Karpas-422 (cell line): ENCODE data around the gene ACSL6. TPM values are rescaled to one million over a fixed set of nuclear protein-coding genes. Genes with fewer than 3 reads are reported as not detected.

Experiments used
- DNase-seq: peaks from one replicate; pipeline ENCODE4 v3.0.0-alpha.2; 2015
- H2AFZ ChIP-seq: fragments of 200-600 bp; sonication (generic); 2 replicates; pipeline ENCODE4 v1.6.1; 2014; ENCODE audit warnings: antibody characterized with exemption, low read length, mixed read lengths
- H3K27ac ChIP-seq: fragments of 200-600 bp; sonication (generic); 2 replicates; pipeline ENCODE4 v1.5.1; 2014; ENCODE audit warnings: mild to moderate bottlenecking, low read length, moderate library complexity
- H3K27me3 ChIP-seq: fragments of 200-600 bp; sonication (generic); 2 replicates; pipeline ENCODE4 v1.6.1; 2014; ENCODE audit warnings: low read length, mixed read lengths
- H3K36me3 ChIP-seq: fragments of 200-600 bp; sonication (generic); 2 replicates; pipeline ENCODE4 v1.6.1; 2014; ENCODE audit warnings: low read length, mixed read lengths; ENCODE audit not compliant: insufficient read depth
- H3K4me1 ChIP-seq: fragments of 200-600 bp; sonication (generic); 2 replicates; pipeline ENCODE4 v1.6.1; 2014; ENCODE audit warnings: mild to moderate bottlenecking, low read length, mixed read lengths
- H3K4me2 ChIP-seq: fragments of 200-600 bp; sonication (generic); 2 replicates; pipeline ENCODE4 v1.6.1; 2014; ENCODE audit warnings: low read length, low read depth, mild to moderate bottlenecking; ENCODE audit not compliant: poor library complexity, severe bottlenecking
- H3K4me3 ChIP-seq: fragments of 200-600 bp; sonication (generic); 2 replicates; pipeline ENCODE4 v1.5.1; 2014; ENCODE audit warnings: mild to moderate bottlenecking, antibody characterized with exemption, low read length, mixed read lengths
- H3K79me2 ChIP-seq: fragments of 200-600 bp; sonication (generic); 2 replicates; pipeline ENCODE4 v1.6.1; 2014; ENCODE audit warnings: mild to moderate bottlenecking, low read length, mixed read lengths
- H3K9ac ChIP-seq: fragments of 200-600 bp; sonication (generic); 2 replicates; pipeline ENCODE4 v1.6.0; 2014; ENCODE audit warnings: low read length
- H3K9me2 ChIP-seq: fragments of 200-600 bp; sonication (generic), shearing (Covaris generic); replicated peaks from 2 replicates; pipeline ENCODE4 v1.6.0; 2014; ENCODE audit warnings: mild to moderate bottlenecking, low read length, moderate library complexity; ENCODE audit not compliant: insufficient read depth
- H3K9me3 ChIP-seq: fragments of 300-700, 200-600 bp; sonication (generic); 2 replicates; pipeline ENCODE4 v1.6.1; 2014; ENCODE audit warnings: low read length, mixed read lengths
- H4K20me1 ChIP-seq: fragments of 200-600 bp; sonication (generic); 2 replicates; pipeline ENCODE4 v1.6.1; 2014; ENCODE audit warnings: mild to moderate bottlenecking, antibody characterized with exemption, low read length, low read depth; ENCODE audit not compliant: insufficient read depth
- total RNA-seq: library from RNA; depleted of rRNA; stranded (reverse); fragments of >200 nt; shearing (Covaris generic); gene quantifications from 2 replicates; pipeline ENCODE4 v1.2.3, GENCODE V29; 2014; ENCODE audit warnings: low replicate concordance

The ACSL6 gene
- total RNA-seq, 1 experiment from 2014 or later = not detected

DNA sequence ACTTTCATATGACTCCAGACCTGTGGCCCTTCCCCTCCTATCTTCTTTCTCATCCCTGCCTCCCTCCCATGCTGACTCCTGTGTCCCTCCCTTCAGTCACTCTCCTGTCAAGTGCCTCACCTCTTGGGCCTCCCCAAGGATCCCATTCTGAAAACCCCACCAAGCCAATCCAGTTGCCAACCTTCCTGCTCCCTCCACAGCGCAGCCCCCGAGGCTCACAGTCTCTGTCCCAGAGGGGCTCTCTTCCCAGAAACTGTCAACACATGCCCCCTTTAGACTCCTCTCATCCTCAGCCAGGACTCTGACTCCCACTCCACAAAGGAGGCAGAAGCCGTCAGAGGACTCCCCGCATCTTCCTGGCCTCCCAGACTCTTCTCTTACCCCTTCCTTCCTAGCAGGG lies 30.8 kb downstream of the ACSL6 start:
- no peak overlapping the region for H2AFZ ChIP-seq
- no peaks in the 10 kb centered on the region for H3K79me2 ChIP-seq
- no peaks in the 10 kb centered on the region for H3K9me2 ChIP-seq
- H3K4me1 ChIP-seq = no peaks in the 10 kb centered on the region
- H3K9me3 ChIP-seq = no peaks in the 10 kb centered on the region
- no peaks in the 10 kb centered on the region for H4K20me1 ChIP-seq
- H3K4me2 ChIP-seq = no peak overlapping the region
- DNase-seq = no peak
- no peak overlapping the region for H3K27ac ChIP-seq
- H3K27me3 ChIP-seq = no peaks in the 10 kb centered on the region
- H3K4me3 ChIP-seq = no peak overlapping the region
- no peaks in the 10 kb centered on the region for H3K36me3 ChIP-seq
- H3K9ac ChIP-seq = no peak overlapping the region

GRCh38 chr5:131979816-131980215 lies 31.6 kb downstream of the ACSL6 start:
- no peak overlapping the region for H2AFZ ChIP-seq
- DNase-seq = no peak
- no peaks in the 10 kb centered on the region for H3K79me2 ChIP-seq
- H3K27ac ChIP-seq = no peak overlapping the region
- H3K9me3 ChIP-seq = no peaks in the 10 kb centered on the region
- H3K27me3 ChIP-seq = no peaks in the 10 kb centered on the region
- H3K4me2 ChIP-seq = no peak overlapping the region
- no peak overlapping the region for H3K9ac ChIP-seq
- H3K36me3 ChIP-seq = no peaks in the 10 kb centered on the region
- no peaks in the 10 kb centered on the region for H3K4me1 ChIP-seq
- no peak overlapping the region for H3K4me3 ChIP-seq
- no peaks in the 10 kb centered on the region for H4K20me1 ChIP-seq
- H3K9me2 ChIP-seq = no peaks in the 10 kb centered on the region

GRCh38 chr5:131977212-131977604 lies 34.2 kb downstream of the ACSL6 start:
- H3K4me3 ChIP-seq = no peak overlapping the region
- H3K9ac ChIP-seq = no peak overlapping the region
- H3K4me1 ChIP-seq = no peaks in the 10 kb centered on the region
- H3K4me2 ChIP-seq = no peak overlapping the region
- DNase-seq = no peak
- H3K9me2 ChIP-seq = no peaks in the 10 kb centered on the region
- H2AFZ ChIP-seq = no peak overlapping the region
- H3K27me3 ChIP-seq = no peaks in the 10 kb centered on the region
- no peaks in the 10 kb centered on the region for H3K36me3 ChIP-seq
- H3K27ac ChIP-seq = no peak overlapping the region
- no peaks in the 10 kb centered on the region for H3K9me3 ChIP-seq
- H3K79me2 ChIP-seq = no peaks in the 10 kb centered on the region
- no peaks in the 10 kb centered on the region for H4K20me1 ChIP-seq

- H3K4me2 ChIP-seq = no peak overlapping the region
- no peaks in the 10 kb centered on the region for H4K20me1 ChIP-seq
- H3K27ac ChIP-seq = no peak overlapping the region
- no peaks in the 10 kb centered on the region for H3K27me3 ChIP-seq
- no peak for DNase-seq
- H3K79me2 ChIP-seq = no peaks in the 10 kb centered on the region
- no peak overlapping the region for H3K4me3 ChIP-seq
- no peak overlapping the region for H3K9ac ChIP-seq
- no peaks in the 10 kb centered on the region for H3K4me1 ChIP-seq
- no peaks in the 10 kb centered on the region for H3K9me2 ChIP-seq
- no peaks in the 10 kb centered on the region for H3K36me3 ChIP-seq
- no peak overlapping the region for H2AFZ ChIP-seq
- no peaks in the 10 kb centered on the region for H3K9me3 ChIP-seq
Measured at GRCh38 chr5:131976414-131977211, 34.8 kb downstream of the ACSL6 start.

DNA sequence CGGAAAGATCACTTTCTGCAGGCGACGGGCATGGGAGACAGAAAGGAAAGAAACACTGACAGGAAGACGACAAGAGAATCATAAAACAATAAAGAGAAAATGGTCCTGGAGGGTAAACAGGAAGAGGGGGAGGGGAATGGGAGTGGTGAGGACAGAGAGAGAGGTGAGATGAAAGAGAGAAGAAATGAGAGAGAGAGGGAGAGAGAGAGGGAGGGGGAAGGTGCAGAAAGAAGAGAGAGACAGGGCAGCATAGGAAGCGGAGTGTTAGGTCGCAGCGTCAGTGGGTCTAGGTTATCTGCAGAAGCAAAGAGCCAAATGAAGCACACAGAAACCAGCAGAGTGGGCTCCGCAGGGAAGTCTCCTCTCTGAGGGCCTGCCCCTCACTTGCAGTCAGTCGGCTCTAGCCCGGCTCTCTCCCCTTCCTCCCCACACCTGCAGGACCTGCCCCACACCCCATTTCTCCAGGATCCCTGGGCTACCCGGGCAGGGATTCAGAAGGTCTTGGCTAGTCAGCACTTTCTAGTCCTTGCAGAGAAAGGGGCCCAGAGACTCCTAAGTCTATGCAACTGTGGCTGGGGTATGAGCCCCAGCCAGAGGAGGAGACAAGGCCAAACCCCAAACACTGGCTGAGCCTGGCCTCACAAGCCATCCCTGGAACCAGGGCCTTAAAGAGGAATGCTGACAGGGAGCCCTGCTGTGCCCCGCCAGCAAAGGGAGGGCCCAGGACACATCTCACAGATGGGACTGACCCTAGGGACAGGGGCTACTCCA lies 36.3 kb downstream of the ACSL6 start:
- Histone ChIP-seq H3K4me1 (no peaks in the 10 kb centered on the region), H3K9me3 (no peaks in the 10 kb centered on the region), H3K27ac (no peak overlapping the region), H4K20me1 (no peaks in the 10 kb centered on the region), H3K36me3 (no peaks in the 10 kb centered on the region), H3K9ac (no peak overlapping the region), H2AFZ (no peak overlapping the region), H3K9me2 (no peaks in the 10 kb centered on the region), H3K4me2 (no peak overlapping the region), H3K4me3 (no peak overlapping the region), H3K27me3 (no peaks in the 10 kb centered on the region), H3K79me2 (no peaks in the 10 kb centered on the region)
- no peak for DNase-seq

- H3K36me3 ChIP-seq = no peaks in the 10 kb centered on the region
- no peak overlapping the region for H3K4me2 ChIP-seq
- no peaks in the 10 kb centered on the region for H3K9me2 ChIP-seq
- no peak overlapping the region for H3K9ac ChIP-seq
- H4K20me1 ChIP-seq = no peaks in the 10 kb centered on the region
- H3K79me2 ChIP-seq = no peaks in the 10 kb centered on the region
- H2AFZ ChIP-seq = no peak overlapping the region
- no peak overlapping the region for H3K27ac ChIP-seq
- H3K4me3 ChIP-seq = no peak overlapping the region
- H3K27me3 ChIP-seq = no peaks in the 10 kb centered on the region
- H3K4me1 ChIP-seq = no peaks in the 10 kb centered on the region
- DNase-seq = no peak
- H3K9me3 ChIP-seq = no peaks in the 10 kb centered on the region
Measured at GRCh38 chr5:131974622-131974955, 36.9 kb downstream of the ACSL6 start.

GRCh38 chr5:131974016-131974415 lies 37.4 kb downstream of the ACSL6 start:
- H4K20me1 ChIP-seq = no peaks in the 10 kb centered on the region
- H3K79me2 ChIP-seq = no peaks in the 10 kb centered on the region
- no peak overlapping the region for H3K4me3 ChIP-seq
- H3K4me1 ChIP-seq = no peaks in the 10 kb centered on the region
- no peaks in the 10 kb centered on the region for H3K9me3 ChIP-seq
- no peak overlapping the region for H3K9ac ChIP-seq
- H3K36me3 ChIP-seq = no peaks in the 10 kb centered on the region
- H3K27me3 ChIP-seq = peaks cover under 1% of the 10 kb centered on the region; the same call in 1 of the 2 replicates
- H3K4me2 ChIP-seq = no peak overlapping the region
- no peaks in the 10 kb centered on the region for H3K9me2 ChIP-seq
- H2AFZ ChIP-seq = no peak overlapping the region
- DNase-seq = no peak
- no peak overlapping the region for H3K27ac ChIP-seq

DNA sequence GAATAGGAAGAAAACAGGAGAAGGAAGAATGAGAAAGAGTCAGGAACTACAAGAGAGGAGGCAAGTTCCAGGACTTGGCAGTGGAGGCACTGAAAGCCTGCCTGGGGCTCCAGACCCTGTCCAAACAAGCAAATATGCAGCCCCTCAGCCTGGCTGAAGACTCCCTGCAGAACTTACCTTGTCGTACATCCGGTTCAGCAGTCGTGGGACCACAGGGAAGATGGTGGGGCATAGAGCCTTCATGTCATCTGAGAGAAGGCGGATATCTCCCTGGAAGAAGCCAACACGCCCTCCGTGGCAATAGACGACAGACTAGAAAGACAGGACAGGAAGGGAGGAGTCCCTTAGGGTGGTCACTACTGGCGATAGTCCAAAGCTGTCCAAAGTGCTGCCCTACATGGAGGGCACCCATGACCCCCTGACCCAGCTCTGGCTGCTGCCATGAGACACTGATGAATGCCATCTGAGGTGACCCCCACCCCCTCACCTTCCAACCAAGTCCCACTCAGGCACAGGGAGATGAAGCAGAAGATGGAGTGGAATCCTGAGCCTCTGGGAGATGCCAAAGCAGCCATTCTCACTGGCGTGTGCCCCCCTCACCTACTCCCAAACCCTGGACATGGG lies 38.3 kb downstream of the ACSL6 start:
- no peak overlapping the region for H2AFZ ChIP-seq
- peaks cover 3% of the 10 kb centered on the region; the same call in 1 of the 2 replicates for H3K27me3 ChIP-seq
- H3K4me3 ChIP-seq = no peak overlapping the region
- H3K36me3 ChIP-seq = no peaks in the 10 kb centered on the region
- no peaks in the 10 kb centered on the region for H3K9me2 ChIP-seq
- H3K27ac ChIP-seq = no peak overlapping the region
- H3K9ac ChIP-seq = no peak overlapping the region
- no peak for DNase-seq
- H3K79me2 ChIP-seq = no peaks in the 10 kb centered on the region
- no peaks in the 10 kb centered on the region for H3K9me3 ChIP-seq
- no peaks in the 10 kb centered on the region for H3K4me1 ChIP-seq
- no peaks in the 10 kb centered on the region for H4K20me1 ChIP-seq
- no peak overlapping the region for H3K4me2 ChIP-seq
